Measurements from ENCODE around the gene TTLL3.
"Not testable (repeated sequence)": the region's sequence is repeated elsewhere in the genome, so short reads cannot be mapped to it uniquely, and the experiment has no call there.

The TTLL3 gene

GRCh38 chr3:9838856-9839255, 28.8 kb downstream of the TTLL3 start:
- no peak for DNase-seq

DNA sequence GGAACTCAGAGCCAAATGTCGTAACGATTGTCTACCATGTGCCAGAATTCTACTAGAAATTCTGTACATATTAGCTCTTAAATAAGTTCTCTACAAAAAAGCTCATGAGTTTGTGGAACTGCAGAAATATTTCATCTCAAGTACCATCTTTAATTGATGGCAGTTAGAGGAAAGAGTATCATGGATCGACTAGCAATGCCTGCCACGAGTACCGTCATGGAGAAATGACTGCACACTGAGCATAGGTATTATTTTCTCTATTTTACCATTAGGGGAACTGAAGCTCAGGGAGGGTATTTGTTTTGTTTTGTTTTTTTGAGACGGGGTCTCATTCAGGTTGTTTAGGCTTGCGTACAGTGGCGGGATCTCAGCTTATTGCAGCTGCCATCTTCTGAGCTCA, 31.0 kb downstream of the TTLL3 start:
- DNase-seq: no peak

DNA sequence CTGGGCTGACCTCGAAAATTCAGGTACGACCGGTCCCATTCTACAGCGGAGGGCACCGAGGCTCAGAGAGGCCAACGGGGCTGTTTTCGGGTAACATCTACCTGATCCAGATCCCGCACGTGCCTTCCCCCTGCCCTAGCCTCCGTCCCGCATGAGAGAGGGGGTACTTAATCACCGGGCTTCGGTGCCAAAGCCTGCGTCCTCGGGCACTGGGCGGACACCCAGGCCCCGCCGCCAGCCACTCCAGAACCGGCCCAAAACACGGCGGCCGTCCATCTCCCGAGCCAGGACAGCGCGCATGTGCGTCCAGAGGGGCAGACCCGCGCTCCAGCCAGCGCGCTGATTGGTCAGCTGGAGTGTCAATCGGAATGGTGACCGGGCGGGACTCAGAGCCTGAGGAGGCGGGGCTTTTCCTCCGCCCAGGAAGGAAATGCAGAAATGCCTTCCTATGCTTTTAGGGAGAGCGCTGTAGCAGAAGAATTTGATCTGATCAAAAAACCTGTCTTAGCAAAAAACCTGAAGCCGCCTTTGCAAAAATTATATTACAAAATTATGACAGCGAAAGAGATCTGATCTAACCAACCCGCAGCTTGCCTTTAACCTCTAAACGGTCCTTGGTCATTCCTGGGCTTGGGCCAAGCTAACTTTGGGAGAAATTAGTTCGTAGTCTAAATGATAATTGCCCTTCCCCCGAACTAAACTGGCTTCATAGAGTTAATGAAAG, 33.8 kb downstream of the TTLL3 start, which contains the start of gene RPUSD3:
TSS of gene RPUSD3 (minus strand) at position 294 of the 724 bp plus-strand sequence. CDS start at position 276, 18 bp downstream.
- DNase-seq: peak; percentile 97

DNA sequence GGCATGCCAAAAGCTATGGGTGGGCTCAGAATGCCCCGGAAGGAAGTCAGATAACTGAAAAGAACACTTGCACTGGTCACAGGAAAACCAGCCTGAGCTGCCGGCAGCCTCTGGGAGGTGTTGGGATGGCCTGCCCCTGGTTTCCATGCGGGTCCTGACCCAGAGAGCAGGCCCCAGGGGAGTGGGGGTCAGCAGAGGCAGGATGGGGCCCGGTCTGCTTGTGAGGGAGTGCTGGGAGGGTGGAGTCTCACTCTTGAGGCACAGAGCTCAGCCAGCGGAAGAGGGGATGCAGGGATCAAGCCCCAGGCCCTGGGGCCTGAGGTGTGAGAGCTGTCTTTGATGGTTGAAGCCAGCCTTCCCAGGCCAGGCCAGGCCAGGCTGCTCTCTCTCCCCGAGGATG, 36.2 kb downstream of the TTLL3 start:
- no peak for DNase-seq

- DNase-seq: no peak
These were observed 36.9 kb downstream of the TTLL3 start for GRCh38 chr3:9846931-9847488.

DNA sequence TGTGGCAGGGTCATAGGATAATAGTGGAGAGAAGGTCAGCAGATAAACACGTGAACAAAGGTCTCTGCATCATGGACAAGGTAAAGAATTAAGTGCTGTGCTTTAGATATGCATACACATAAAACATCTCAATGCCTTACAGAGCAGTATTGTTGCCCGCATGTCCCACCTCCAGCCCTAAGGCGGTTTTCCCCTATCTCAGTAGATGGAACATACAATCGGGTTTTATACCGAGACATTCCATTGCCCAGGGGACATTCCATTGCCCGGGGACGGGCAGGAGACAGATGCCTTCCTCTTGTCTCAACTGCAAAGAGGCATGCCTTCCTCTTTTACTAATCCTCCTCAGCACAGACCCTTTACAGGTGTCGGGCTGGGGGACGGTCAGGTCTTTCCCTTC, 37.8 kb downstream of the TTLL3 start:
- not testable (repeated sequence) for DNase-seq

GRCh38 chr3:9848860-9849259, 38.8 kb downstream of the TTLL3 start:
- DNase-seq: not testable (repeated sequence)

GRCh38 chr3:9851383-9851782, 41.3 kb downstream of the TTLL3 start:
- not testable (repeated sequence) for DNase-seq

DNA sequence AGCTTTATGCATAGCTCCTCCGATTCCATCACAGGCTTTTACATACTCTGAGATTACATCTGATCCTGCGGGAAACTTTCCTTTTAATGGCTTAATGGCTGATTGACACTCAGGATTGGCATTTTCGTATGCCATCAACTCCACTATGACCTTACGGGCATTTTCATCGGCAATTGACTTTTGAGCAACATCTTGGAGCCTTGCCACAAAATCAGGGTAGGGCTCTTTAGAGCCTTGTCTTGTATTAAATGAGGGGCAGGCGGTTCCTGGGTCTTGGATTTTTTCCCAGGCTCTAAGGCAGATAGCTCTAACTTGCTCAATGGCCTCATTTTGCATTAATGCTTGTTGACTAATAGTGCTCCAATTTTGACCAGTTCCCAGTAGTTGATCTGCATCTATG, 41.9 kb downstream of the TTLL3 start:
- not testable (repeated sequence) for DNase-seq

DNA sequence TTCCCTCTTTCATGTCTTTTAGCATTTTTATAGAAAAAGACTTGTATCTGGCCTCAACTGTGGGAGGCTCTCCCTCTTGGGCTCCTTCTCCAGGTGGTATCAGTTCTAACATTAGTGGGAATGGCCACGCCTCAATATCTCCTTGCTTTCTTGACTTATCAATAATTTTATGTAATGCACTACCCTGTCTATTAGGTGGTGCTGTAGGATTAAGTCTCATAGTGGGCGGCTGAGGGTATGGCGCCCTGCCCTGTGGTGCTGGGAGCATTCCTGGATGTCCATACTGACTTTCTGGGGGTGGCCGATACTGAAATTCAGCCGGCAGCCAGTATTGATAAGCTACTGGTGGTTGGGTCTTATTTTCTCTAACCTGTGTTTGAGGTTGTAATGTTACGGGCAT, 42.5 kb downstream of the TTLL3 start:
- no peak for DNase-seq

DNA sequence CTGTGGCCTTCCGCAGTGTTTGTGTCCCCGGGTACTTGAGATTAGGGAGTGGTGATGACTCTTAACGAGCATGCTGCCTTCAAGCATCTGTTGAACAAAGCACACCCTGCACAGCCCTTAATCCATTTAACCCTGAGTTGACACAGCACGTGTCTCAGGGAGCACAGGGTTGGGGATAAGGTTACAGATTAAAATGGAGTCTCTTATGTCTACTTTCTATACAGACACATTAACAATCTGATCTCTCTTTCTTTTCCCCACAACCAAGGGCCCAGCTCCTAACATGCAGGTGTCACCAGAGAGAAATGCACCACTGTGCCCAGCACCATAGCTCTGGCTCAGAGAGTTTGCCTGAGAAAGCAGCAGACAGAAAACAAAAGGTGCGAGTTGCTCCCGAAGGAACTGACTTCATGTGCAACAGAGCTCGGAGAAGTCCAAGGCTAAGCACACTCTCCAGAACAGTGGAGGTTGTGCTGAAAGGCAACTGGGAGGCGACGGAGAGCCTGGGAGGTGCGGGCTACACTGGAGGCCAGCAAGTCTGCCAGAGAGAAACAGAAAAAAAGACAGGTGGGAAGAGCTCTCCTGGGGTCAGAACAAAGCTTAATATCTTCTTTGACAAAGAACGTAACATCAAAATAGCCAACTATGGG, 44.4 kb downstream of the TTLL3 start:
- not testable (repeated sequence) for DNase-seq

DNA sequence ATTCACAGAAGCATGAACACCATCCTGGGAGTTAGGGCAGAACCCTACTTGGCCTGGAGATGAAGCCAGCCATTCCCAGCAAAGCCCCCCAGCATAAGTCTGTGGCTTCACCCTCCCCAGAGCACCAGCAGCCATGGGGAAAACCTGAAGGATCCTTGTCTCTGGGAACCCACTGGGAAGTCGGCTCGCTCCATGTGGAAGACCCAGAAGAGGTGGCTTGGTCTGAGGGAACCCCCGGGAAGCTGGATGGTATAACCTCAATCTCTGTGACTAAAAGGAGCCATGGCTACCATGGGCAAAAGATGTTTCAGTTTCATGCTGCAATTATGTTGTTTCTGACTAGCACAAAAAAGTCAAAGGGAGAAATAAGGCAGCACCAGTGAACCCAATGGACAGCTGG, 45.5 kb downstream of the TTLL3 start:
- DNase-seq: no peak

DNA sequence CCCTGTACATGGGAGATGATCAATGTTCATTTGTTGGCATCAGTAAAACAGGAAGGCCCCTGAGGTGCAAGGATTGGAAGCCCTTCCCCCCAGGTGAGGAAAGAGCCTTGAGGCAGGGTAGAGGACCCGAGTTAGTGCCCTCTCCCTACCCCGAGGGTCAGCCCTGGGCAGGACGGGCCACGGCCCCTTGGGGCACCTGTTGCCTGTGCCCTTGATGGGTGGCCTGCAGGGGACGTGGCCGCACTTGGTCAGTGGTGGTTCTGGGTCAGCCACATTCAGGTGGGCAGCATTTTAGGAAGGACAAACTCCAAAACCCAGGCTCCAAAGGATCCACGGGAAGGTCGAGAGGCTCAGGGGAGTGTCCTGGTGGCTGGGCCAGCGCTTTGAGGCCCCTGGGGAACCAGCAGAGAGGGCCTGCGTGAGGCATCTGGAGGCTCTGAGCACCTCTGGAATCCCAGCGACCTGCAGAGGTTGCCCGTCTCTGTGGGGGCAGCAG, 49.5 kb downstream of the TTLL3 start:
- DNase-seq: no peak

GRCh38 chr3:9861201-9861600, 51.1 kb downstream of the TTLL3 start:
- no peak for DNase-seq

DNA sequence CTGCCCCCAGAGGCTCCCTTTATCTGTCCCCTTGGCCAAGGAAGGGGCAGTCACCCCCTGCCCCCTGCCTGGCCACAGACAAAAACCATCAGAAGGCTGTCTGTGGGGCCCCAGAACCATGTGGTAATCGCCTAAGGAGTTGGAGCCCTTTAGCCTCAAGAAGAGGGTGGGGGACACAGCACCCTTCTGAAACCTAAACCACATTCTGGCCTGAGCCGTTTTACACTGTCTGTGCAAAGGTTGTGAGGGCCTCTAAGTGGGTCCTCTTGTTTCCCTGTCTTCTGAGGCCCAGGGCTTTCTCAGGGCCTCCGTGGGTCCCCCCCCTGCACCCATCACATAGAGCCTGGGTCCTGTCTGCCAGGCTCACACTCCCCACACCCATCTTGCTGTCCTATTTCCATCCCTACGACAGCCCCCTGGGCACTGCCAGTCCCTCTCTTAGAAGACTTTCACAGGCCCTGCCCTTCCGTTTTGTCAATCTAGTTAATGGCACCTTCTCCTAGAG, 51.6 kb downstream of the TTLL3 start:
- DNase-seq: no peak

DNA sequence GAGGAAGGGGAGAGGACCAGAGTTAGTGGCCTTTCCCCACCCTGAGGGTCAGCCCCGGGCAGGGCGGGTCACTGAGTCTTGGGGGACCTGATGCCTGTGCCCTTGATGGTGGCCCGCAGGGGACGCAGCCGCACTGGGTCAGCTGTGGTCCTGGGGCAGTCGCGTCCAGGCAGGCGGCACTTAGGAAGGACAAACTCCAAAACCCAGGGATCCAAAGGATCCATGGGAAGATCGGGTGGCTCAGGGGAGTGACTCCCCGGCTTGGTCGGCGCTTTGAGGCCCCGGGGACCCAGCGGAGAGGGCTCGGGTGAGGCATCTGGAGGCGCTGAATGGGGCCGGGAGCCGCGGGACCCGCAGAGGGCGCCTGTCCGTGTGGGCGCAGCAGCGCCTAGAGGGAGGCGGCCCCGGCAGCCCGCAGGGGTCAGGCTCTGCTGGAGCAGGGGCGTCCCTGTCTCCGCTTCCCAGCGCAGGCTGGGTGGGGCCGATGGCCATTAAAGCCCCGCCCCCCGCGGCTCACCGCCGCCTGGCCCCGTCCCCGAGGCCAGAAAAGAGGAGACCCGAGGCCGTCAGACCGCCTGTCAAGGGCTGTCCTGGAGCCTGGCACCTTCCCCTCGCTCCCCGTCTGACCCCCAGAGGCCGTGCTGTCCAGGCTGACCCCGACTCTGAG, 52.5 kb downstream of the TTLL3 start:
- peak; percentile 44 for DNase-seq

DNA sequence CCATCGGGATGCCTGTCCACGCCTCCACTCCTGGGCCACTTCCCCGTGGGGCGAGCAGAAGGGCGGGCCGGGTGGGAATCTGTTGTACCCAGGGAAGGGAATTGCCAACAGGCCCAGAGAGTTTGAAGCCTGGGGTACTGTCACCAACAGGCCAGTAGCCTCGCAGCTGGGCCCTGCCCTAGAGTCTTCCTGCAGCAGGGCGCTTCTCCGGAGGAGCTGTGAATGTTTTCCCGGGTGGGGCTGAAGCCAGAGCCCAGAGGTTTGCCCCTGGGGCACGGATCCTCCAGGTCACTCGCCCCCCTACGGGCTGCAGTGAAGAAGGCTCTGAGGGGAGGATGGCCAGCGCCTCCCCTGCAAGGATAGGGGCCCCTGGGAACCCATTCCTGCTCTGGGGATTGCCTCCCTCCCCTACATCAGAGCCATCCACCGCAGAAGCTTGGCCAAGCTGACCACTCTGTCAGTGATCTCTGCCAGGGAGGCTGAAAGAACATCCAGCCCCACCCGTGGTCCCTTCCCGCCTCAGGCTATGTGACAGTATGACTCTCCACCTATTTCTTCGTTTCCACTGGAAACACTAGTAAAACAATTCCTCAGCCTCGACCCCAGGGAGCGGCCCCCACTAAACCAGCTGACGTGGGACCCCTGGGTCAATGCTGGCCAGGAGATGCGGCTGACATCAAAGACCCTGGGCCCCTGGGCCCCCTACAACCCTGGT, 53.2 kb downstream of the TTLL3 start:
- no peak for DNase-seq

DNA sequence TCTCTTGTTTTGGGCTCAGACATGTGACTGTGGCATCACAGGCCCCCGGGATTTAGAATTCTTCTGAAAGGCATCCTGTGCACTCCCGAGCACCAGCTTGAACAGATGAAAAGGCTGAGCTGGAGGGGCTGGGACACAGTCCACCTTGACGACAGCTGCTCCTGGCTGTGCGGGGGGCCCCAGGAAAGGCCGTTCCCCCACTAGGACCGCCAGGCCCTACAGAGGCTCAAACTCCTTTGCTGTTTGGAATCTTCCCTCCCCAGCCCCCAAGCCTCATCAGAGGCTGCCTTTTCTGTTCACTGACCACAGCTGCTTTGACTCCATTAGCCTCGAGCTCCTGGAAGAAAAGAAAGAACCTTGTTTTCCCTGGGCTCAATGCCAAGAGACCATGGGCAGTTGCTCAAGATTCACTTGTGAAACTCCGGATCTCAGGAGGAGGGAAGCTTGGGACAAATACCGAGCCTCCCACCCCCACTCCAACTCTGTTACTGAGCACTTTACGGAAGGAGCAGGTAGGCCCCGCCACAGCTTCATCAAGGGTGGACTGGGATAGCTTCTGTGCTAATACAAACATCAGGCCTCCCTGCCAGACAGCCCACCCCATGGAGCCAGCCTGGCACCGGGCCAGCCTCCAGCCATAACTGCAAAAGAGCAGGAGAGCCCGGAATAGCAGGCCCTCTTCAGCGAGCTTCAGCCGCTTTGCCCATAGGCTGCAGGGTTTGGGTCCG, 54.3 kb downstream of the TTLL3 start:
- no peak for DNase-seq

DNA sequence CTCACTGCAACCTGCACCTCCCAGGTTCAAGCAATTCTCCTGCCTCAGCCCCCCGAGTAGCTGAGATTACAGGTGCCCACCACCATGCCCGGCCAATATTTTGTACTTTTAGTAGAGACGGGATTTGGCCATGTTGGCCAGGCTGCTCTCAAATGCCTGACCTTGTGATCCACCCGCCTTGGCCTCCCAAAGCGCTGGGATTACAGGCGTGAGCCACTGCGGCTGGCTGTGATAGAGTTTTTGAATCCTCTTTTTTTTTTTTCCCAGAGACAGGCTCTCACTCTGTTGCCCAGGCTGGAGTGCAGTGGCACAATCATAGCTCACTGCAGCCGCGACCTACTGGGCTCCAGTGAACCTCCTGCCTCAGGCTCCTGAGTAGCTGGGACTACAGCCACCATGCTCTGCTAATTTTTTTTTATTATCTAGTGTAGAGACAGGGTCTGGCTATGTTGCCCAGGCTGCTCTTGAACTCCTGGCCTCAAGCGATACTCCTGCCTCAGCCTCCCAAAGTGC, 55.1 kb downstream of the TTLL3 start:
- DNase-seq: not testable (repeated sequence)

DNA sequence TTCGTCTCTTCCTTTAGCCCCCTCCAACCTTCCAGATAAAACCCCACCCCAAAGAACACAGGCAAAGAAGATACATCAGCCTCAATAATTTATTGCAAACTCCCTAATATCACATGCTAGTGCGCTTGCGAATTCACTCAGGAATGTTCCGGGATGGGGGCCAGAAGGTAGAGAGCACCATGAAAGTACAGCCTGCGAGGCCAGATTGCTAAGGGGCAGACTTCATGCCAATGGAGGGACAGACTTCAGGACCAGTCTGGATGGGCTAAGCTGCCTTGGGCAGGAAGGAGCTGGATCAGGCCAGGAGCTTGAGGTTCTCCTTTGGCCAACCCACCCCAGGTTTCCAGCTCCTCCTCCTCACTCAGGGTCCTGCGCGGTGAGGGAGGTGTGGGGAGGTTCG, 56.6 kb downstream of the TTLL3 start:
- DNase-seq: no peak

DNA sequence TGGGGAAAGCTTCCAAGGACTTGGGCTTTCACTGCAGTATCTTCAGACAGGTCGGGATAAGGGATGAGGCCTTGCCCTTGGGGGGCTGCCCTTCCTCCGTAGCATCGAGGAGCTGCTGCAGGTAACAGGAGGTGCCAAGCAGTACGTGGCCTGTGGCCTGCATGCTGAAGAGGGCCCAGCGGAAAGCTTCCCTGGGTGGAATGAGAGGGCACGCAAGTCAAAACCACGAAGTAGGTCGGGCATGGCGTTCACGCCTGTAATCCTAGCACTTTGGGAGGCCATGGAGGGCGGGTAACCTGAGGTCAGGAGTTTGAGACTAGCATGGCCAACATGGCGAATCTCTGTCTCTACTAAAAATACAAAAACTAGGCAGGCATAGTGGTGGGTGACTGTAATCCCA, 57.0 kb downstream of the TTLL3 start:
- no peak for DNase-seq

- DNase-seq: no peak
These were observed 59.9 kb downstream of the TTLL3 start for GRCh38 chr3:9869955-9870354.

All from stimulated activated CD4-positive, alpha-beta T cell treated with anti-CD3 and anti-CD28 coated beads, Interleukin-4, amount 100 ng/mL, for 1 hour (primary cell).